H9 (cell line): ENCODE results near the gene UBE2N. TPM values are rescaled to one million over a fixed set of nuclear protein-coding genes. Genes with fewer than 3 reads are reported as not detected.

Source experiments
- DNase-seq: peaks from one replicate; pipeline ENCODE4 v3.0.0-alpha.2; 2017
- H2AFZ ChIP-seq: one replicate; pipeline ENCODE4 v1.6.1; 2013; ENCODE audit warnings: mild to moderate bottlenecking, low read length, control low read depth, moderate library complexity
- H2AK5ac ChIP-seq: 2 replicates; pipeline ENCODE4 v1.6.1; 2013; ENCODE audit warnings: low read length, control low read depth, mixed read lengths; ENCODE audit not compliant: insufficient read length
- H2BK120ac ChIP-seq: one replicate; pipeline ENCODE4 v1.6.1; 2013; ENCODE audit warnings: low read depth, mild to moderate bottlenecking, low read length, control low read depth, inconsistent platforms; ENCODE audit not compliant: poor library complexity, severe bottlenecking
- H2BK12ac ChIP-seq: 2 replicates; pipeline ENCODE4 v1.6.1; 2013; ENCODE audit warnings: low read length, control low read depth, mixed read lengths, low read depth; ENCODE audit not compliant: insufficient read length
- H2BK15ac ChIP-seq: 2 replicates; pipeline ENCODE4 v1.6.1; 2013; ENCODE audit warnings: low read depth, low read length, control low read depth
- H2BK20ac ChIP-seq: one replicate; pipeline ENCODE4 v1.6.1; 2013; ENCODE audit warnings: low read depth, mild to moderate bottlenecking, low read length, control low read depth, inconsistent platforms; ENCODE audit not compliant: poor library complexity, severe bottlenecking
- H2BK5ac ChIP-seq: 2 replicates; pipeline ENCODE4 v1.6.1; 2013; ENCODE audit warnings: low read length, control low read depth, mixed read lengths; ENCODE audit not compliant: insufficient read length
- H3K14ac ChIP-seq: 2 replicates; pipeline ENCODE4 v1.6.1; 2013; ENCODE audit warnings: low read length, control low read depth; ENCODE audit not compliant: insufficient read depth
- H3K18ac ChIP-seq: 2 replicates; pipeline ENCODE4 v1.6.1; 2013; ENCODE audit warnings: low read depth, mild to moderate bottlenecking, mixed read lengths, low read length, control low read depth; ENCODE audit not compliant: insufficient read length
- H3K23ac ChIP-seq: 2 replicates; pipeline ENCODE4 v1.6.1; 2013; ENCODE audit warnings: low read length, control low read depth, mixed read lengths, low read depth; ENCODE audit not compliant: insufficient read length
- H3K23me2 ChIP-seq: 2 replicates; pipeline ENCODE4 v1.6.1; 2013; ENCODE audit warnings: low read depth, mild to moderate bottlenecking, mixed read lengths, low read length, control low read depth; ENCODE audit not compliant: insufficient read length, poor library complexity, severe bottlenecking
- H3K27ac ChIP-seq: 2 replicates; pipeline ENCODE4 v1.5.1; 2013; ENCODE audit warnings: low read length, control low read depth, mixed read lengths, low read depth; ENCODE audit not compliant: insufficient read length
- H3K27me3 ChIP-seq: 2 replicates; pipeline ENCODE4 v1.6.1; 2013; ENCODE audit warnings: low read length, control low read depth, inconsistent platforms; ENCODE audit not compliant: insufficient read depth
- H3K4ac ChIP-seq: 2 replicates; pipeline ENCODE4 v1.6.1; 2013; ENCODE audit warnings: low read depth, mild to moderate bottlenecking, control low read depth, inconsistent platforms, low read length, moderate library complexity
- H3K4me1 ChIP-seq: 2 replicates; pipeline ENCODE4 v1.6.1; 2013; ENCODE audit warnings: low read length, control low read depth, inconsistent platforms; ENCODE audit not compliant: insufficient read depth
- H3K4me2 ChIP-seq: 2 replicates; pipeline ENCODE4 v1.6.1; 2013; ENCODE audit warnings: low read length, control low read depth, mixed read lengths; ENCODE audit not compliant: insufficient read length, insufficient read depth
- H3K56ac ChIP-seq: 2 replicates; pipeline ENCODE4 v1.6.1; 2013; ENCODE audit warnings: low read depth, mild to moderate bottlenecking, mixed read lengths, low read length, control low read depth; ENCODE audit not compliant: insufficient read length
- H3K79me1 ChIP-seq: 2 replicates; pipeline ENCODE4 v1.6.1; 2013; ENCODE audit warnings: low read depth, mild to moderate bottlenecking, moderate library complexity, low read length, control low read depth, inconsistent platforms; ENCODE audit not compliant: insufficient read depth, poor library complexity, severe bottlenecking
- H3K79me2 ChIP-seq: 2 replicates; pipeline ENCODE4 v1.6.1; 2013; ENCODE audit warnings: low read length, control low read depth, inconsistent platforms; ENCODE audit not compliant: insufficient read depth
- H3K9ac ChIP-seq: 2 replicates; pipeline ENCODE4 v1.6.1; 2013; ENCODE audit warnings: low read length, control low read depth, mixed read lengths; ENCODE audit not compliant: insufficient read length; ENCODE audit errors: extremely low read depth
- H3K9me3 ChIP-seq: one replicate; pipeline ENCODE4 v1.6.1; 2013; ENCODE audit warnings: low read depth, low read length, inconsistent platforms; ENCODE audit not compliant: control insufficient read depth
- H3T11ph ChIP-seq: one replicate; pipeline ENCODE4 v1.6.1; 2013; ENCODE audit warnings: mild to moderate bottlenecking, low read length, control low read depth, inconsistent platforms
- H4K20me1 ChIP-seq: one replicate; pipeline ENCODE4 v1.6.1; 2013; ENCODE audit not compliant: control insufficient read depth, insufficient read length, insufficient read depth
- H4K5ac ChIP-seq: 2 replicates; pipeline ENCODE4 v1.6.1; 2013; ENCODE audit warnings: low read depth, mild to moderate bottlenecking, mixed read lengths, low read length, control low read depth; ENCODE audit not compliant: insufficient read length
- H4K8ac ChIP-seq: replicated peaks from 2 replicates; pipeline ENCODE4 v1.6.1; 2013; ENCODE audit warnings: low read length, control low read depth, mixed read lengths, low read depth; ENCODE audit not compliant: insufficient read length
- H4K91ac ChIP-seq: 2 replicates; pipeline ENCODE4 v1.6.1; 2013; ENCODE audit warnings: low read depth, mild to moderate bottlenecking, moderate library complexity, mixed read lengths, low read length, control low read depth; ENCODE audit not compliant: insufficient read length
- H3K27ac Mint-ChIP-seq, 3 experiments: 2 replicates in 2 of 3; 3 replicates in 1 of 3; pipeline ENCODE4 v1.8.0; 2020 to 2021; ENCODE audit warnings: mixed read lengths in 3 of 3, mild to moderate bottlenecking in 1 of 3, moderate library complexity in 1 of 3
- H3K27me3 Mint-ChIP-seq: 2 replicates; pipeline ENCODE4 v1.8.0; 2021; ENCODE audit warnings: low read depth, mild to moderate bottlenecking, moderate library complexity, mixed read lengths
- H3K36me3 Mint-ChIP-seq, 3 experiments: 2 replicates in 2 of 3; 3 replicates in 1 of 3; pipeline ENCODE4 v1.8.0; 2020 to 2021; ENCODE audit warnings: low read depth in 3 of 3, mixed read lengths in 3 of 3; ENCODE audit not compliant: insufficient read depth in 1 of 3
- H3K4me1 Mint-ChIP-seq, 2 experiments: 2 replicates each; pipeline ENCODE4 v1.8.0; 2020; ENCODE audit warnings: mixed read lengths in 2 of 2
- H3K4me3 Mint-ChIP-seq, 2 experiments: 2 replicates in 1 of 2; 3 replicates in 1 of 2; pipeline ENCODE4 v1.8.0; 2020 to 2021; ENCODE audit warnings: mild to moderate bottlenecking in 2 of 2, mixed read lengths in 2 of 2, moderate library complexity in 1 of 2
- H3K9me3 Mint-ChIP-seq, 2 experiments: 2 replicates in 1 of 2; 3 replicates in 1 of 2; pipeline ENCODE4 v1.8.0; 2020; ENCODE audit warnings: mild to moderate bottlenecking in 2 of 2, mixed read lengths in 2 of 2, moderate library complexity in 1 of 2
- CTCF ChIP-seq: fragments of 200-600 bp; sonication (generic); conservative IDR thresholded peaks from 3 replicates; pipeline ENCODE4 v1.8.0; 2021; ENCODE audit warnings: antibody characterized with exemption, mild to moderate bottlenecking
- WGBS: extraction: QIAGEN DNeasy Blood & Tissue Kit; methylation state at CpG from one replicate; pipeline ENCODE4 v1.1.7; 2013; ENCODE audit warnings: missing lambda C conversion rate, low lambda C conversion rate, mixed read lengths; ENCODE audit not compliant: insufficient read length; ENCODE audit errors: extremely low coverage; 5-methylcytosine and 5-hydroxymethylcytosine counted together
- total RNA-seq: library from RNA; stranded (reverse); gene quantifications from 2 replicates; pipeline ENCODE4 v1.2.1, GENCODE V29; 2021

UBE2N gene
- total RNA-seq, 1 experiment from 2014 or later: 192 TPM

GRCh38 chr12:93393425-93393824 is 48.3 kb downstream of the UBE2N start:
- peaks cover 10 to 15% of the 10 kb centered on the region in 2 experiments; a peak in 3 of 4 replicates for H3K4me1 Mint-ChIP-seq
- H3K36me3 Mint-ChIP-seq: peaks cover 13 to 25% (median 22%) of the 10 kb centered on the region in 3 experiments; a peak in 6 of 7 replicates

More at GRCh38 chr12:93393425-93393824, 48.3 kb downstream of the UBE2N start:
- Histone ChIP-seq H2BK5ac (no peak overlapping the region), H3K79me1 (peaks cover 6% of the 10 kb centered on the region), H4K5ac (no peak overlapping the region), H3K18ac (no peak overlapping the region), H3K4ac (no peak overlapping the region), H3K9me3 (no peaks in the 10 kb centered on the region), H2AFZ (no peak overlapping the region), H2BK12ac (no peak overlapping the region), H3K23me2 (no peaks in the 10 kb centered on the region), H2BK20ac (no peak overlapping the region), H3K27me3 (no peaks in the 10 kb centered on the region), H3K4me1 (no peaks in the 10 kb centered on the region), H4K20me1 (no peaks in the 10 kb centered on the region), H3K27ac (no peak overlapping the region), H4K91ac (no peak overlapping the region), H3T11ph (no peak overlapping the region), H2BK120ac (no peak overlapping the region), H3K56ac (no peak overlapping the region), H3K14ac (no peak overlapping the region), H3K9ac (no peak overlapping the region), H3K23ac (no peak overlapping the region), H3K4me2 (no peak overlapping the region), H2AK5ac (no peak overlapping the region), H4K8ac (no peak overlapping the region), H3K79me2 (peaks cover 13% of the 10 kb centered on the region; the same call in 1 of the 2 replicates), H2BK15ac (no peak overlapping the region)
- no peak overlapping the region for H3K4me3 Mint-ChIP-seq
- no peak for DNase-seq
- H3K9me3 Mint-ChIP-seq: no peaks in the 10 kb centered on the region
- WGBS: no CpG with 5 or more reads among the region's 2 CpGs
- TF ChIP-seq CTCF: no peak
- H3K27me3 Mint-ChIP-seq: no peaks in the 10 kb centered on the region
- H3K27ac Mint-ChIP-seq: no peak overlapping the region
